Measurements from ENCODE around the gene CSF3. TPM values are rescaled to one million over a fixed set of nuclear protein-coding genes. Genes with fewer than 3 reads are reported as not detected.

Gene CSF3
- total and polyA plus RNA-seq, 2 of the 13 experiments (the other 11 are each of a cell fraction or from before 2014, with no cell fraction given), result 0.09 TPM; not detected in 1

GRCh38 chr17:40063187-40063771 lies 48.0 kb downstream of the CSF3 start (continued):
- TF ChIP-seq TBL1XR1 (IDR thresholded peaks at IDR 0.05; ENCODE audit: borderline replicate concordance, low read length, partially characterized antibody) (peak; percentile 3), ZBTB39 (CRISPR knock-in tag; IDR thresholded peaks at IDR 0.05) (no peak), ZFX (CRISPR knock-in tag; IDR thresholded peaks at IDR 0.05; ENCODE audit: low read depth) (peak; percentile 87), ZNF879 (CRISPR knock-in tag; IDR thresholded peaks at IDR 0.05) (no peak), ZNF570 (CRISPR knock-in tag; IDR thresholded peaks at IDR 0.05; ENCODE audit: borderline replicate concordance) (no peak), ZNF362 (CRISPR knock-in tag; IDR thresholded peaks at IDR 0.05; ENCODE audit: borderline replicate concordance) (no peak), ZNF790 (CRISPR knock-in tag; IDR thresholded peaks at IDR 0.05; ENCODE audit: borderline replicate concordance) (0 out of 2 replicates have a peak, but pooled peaks have one; percentile 56), NCOR1 (IDR thresholded peaks at IDR 0.05; ENCODE audit: borderline replicate concordance, low read length) (0 out of 2 replicates have a peak, but pooled peaks have one; percentile 28), ZNF691 (CRISPR knock-in tag; IDR thresholded peaks at IDR 0.05; ENCODE audit: borderline replicate concordance, low read depth) (no peak; the same call in 1 of the 2 replicates), ZNF776 (CRISPR knock-in tag; IDR thresholded peaks at IDR 0.05) (0 out of 2 replicates have a peak, but pooled peaks have one; percentile 45), ZNF318 (CRISPR knock-in tag; IDR thresholded peaks at IDR 0.05) (no peak), STAT6 (CRISPR knock-in tag; IDR thresholded peaks at IDR 0.05; ENCODE audit: borderline replicate concordance) (no peak)

Measured in HepG2 (cell line).